D721Med (cell line): ENCODE measurements around the gene DHX58.

Experiments
- DNase-seq: peaks from one replicate; pipeline ENCODE4 v3.0.0; 2011; ENCODE audit warnings: low spot score; ENCODE audit not compliant: insufficient read length
- FAIRE-seq: peaks from 2 replicates; lab custom pipeline; 2011; peaks lifted over from hg19 to GRCh38; lab: Jason Lieb, UNC
- TF ChIP-seq, protein P1 (sequence below): IDR thresholded peaks from 2 replicates; pipeline ENCODE4 v1.5.1; 2012; ENCODE audit warnings: mild to moderate bottlenecking, control low read depth; ENCODE audit not compliant: insufficient read depth; ENCODE audit errors: missing control alignments

The DHX58 gene

DNA sequence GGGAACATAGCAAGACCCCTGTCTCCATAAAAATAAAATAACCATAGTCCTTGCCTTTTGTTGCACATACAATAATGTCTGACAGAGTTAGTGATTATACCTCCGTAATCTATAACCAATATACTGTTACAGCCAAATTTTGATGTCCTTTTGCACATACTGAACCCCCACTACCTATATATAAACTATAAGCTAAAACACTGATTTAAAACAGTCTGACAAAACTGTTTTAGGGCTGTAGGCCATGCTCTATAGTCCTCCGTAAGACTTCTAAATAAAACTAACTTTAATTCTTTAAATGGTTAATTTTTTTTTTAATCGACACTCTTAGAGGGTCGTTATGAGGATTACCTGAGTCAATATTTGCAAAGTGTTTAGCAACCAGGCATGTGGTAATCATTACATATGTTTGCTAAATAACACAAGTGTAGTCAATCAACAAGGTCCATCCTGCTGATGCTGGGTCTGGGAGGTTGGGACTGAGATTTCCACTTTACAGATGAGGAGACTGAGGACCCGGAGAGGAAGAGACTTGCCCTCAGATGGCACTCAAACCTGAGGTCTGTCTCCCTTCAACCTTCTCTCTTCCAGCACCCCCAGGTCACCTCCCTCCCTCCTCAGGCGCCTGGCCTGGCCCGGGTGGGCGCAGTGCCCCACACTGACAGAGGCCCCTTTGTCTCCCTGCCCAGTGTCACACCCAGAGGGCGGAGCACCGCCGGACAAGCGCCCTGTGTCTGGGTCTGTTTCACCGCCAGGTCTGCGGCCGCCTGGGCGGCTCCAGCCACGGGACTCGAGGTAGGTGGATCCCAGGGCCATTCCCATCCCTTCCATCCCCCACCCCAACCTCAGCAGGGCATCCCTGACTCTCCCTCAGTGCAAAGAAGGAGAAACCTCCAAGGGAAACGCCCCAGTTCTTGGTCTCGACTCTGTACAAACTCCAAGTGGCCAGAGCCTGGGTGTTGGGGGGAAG is 24.5 kb downstream of the DHX58 start:
- no peak for DNase-seq
- TF ChIP-seq, protein P1, sequence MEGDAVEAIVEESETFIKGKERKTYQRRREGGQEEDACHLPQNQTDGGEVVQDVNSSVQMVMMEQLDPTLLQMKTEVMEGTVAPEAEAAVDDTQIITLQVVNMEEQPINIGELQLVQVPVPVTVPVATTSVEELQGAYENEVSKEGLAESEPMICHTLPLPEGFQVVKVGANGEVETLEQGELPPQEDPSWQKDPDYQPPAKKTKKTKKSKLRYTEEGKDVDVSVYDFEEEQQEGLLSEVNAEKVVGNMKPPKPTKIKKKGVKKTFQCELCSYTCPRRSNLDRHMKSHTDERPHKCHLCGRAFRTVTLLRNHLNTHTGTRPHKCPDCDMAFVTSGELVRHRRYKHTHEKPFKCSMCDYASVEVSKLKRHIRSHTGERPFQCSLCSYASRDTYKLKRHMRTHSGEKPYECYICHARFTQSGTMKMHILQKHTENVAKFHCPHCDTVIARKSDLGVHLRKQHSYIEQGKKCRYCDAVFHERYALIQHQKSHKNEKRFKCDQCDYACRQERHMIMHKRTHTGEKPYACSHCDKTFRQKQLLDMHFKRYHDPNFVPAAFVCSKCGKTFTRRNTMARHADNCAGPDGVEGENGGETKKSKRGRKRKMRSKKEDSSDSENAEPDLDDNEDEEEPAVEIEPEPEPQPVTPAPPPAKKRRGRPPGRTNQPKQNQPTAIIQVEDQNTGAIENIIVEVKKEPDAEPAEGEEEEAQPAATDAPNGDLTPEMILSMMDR, result no peak
- FAIRE-seq, result no peak

DNA sequence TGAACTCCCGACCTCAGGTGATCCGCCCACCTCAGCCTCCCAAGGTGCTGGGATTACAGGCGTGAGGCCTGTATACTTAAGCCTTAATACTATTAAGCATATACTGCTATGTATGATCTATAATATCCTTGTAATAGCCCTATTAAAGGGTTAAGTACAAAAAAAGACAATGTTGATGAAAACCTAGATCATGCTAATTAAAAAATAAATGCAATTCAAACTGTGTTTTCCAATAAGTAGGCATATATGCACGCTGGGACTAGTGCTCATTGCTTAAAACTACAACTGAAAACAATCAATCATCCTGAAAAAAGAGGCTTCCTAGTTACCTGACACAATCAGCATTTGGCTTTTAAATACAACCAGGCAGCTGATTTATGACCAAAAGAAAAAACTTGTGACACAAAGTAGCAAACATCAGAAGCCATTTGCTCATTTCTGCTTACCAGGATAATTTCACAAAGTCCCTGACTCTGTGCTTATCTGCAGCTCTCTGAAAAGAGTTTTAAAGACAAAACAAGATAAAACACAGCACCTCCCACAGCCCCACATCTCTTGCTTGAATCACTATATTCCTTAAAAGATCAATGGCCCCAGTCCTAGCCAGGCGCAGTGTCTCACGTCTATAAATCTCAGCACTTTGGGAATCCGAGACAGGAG is 25.3 kb downstream of the DHX58 start:
- FAIRE-seq (no peak), DNase-seq (no peak)
- TF ChIP-seq, protein P1, result no peak

DNA sequence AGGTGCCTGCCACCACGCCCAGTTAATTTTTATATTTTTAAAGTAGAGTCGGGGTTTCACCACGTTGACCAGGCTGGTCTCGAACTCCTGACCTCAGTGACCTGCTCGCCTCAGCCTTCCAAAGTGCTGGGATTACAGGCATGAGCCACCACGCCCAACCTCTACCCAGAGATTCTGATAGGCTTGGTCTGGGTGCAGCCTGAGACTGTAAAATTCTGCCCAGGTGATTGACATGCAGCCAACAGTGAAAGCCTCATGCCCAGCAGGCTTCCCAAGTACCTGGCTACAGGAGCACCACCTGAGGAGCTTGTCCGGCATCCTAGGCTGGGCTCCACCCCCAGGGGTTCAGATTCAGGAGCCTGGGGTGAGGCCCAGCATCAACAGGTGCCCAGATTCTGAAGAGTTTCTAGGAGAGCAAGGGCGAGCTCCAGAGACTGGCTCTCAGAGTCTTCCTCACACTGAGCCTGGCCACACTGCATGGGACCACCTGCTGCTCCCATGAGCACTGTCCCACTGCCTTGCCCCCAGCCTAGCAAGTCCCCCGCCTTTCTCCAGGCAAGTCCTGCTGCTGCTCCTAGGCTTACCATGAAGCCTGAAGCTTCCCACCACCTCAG is 30.9 kb downstream of the DHX58 start:
- TF ChIP-seq, protein P1, result no peak
- DNase-seq (no peak), FAIRE-seq (no peak)

DNA sequence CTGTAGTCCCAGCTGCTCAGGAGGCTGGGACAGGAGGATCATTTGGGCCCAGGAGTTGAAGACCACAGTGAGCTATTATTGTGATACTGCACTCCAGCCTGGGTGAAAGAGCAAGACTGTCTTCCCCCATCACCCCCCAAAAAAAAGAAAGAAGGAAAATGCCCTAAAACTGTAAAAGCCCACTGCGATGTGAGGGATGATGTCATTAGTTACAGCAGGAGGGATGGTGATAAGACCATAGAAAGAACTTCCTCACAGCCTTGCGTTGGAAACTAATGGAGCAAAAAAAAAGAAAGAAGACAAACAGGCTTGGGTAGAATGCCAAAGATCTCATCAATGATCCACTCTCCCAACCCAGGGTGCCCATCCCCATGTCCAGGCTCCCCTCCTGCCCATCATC is 33.0 kb downstream of the DHX58 start:
- DNase-seq (no peak), FAIRE-seq (no peak)
- TF ChIP-seq, protein P1, result no peak

DNA sequence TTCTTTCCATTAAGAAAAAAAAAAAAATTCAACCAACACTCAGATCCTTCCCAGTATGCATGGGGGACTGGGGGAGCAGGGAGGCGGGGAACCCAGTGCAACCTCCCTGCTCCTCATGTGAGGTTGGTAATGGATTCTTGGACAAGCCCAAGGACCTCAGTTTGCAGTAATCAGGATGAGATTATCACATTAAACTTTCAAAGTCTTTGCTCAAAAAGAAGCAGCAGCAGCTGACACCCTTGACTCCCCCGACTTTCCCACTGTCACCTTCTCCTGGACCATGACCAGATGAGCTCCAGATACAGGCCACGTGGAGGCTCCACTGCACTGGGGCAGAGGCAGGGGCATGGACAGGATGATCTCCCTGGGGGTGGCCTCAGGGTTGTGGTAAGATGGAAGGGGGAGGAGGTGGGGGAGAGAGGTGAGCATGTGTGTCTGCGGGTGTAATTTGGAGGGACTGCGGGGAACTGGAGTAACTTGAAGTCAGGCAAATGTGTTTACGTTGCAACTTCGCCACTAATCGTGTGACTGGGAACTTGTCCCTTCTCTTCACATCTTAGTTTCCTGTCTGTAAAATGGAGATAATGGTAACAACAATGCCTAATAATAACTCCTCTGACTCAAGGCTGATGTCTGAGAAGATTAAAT is 34.0 kb downstream of the DHX58 start:
- DNase-seq (no peak), FAIRE-seq (no peak)
- TF ChIP-seq, protein P1, result no peak

DNA sequence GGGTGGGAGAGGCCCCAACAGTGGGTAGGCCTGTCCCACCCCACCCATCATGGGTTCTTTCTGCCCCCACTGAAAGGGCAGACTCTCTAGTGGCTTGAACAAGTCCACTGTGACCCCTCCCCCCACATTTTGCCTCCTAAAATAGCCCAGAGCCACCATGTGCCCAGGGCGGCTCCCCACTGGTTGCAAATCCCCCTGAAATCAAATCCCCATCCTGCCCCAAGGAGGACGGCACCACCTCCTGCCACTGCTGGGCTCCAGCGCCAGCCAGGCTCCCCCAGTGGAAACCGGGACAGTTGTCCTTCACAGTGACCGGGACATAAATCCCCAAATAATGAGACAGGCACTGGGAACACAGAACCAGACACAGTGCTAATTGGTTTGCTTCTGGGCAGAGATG is 34.8 kb downstream of the DHX58 start:
- FAIRE-seq, result no peak
- DNase-seq, result no peak
- TF ChIP-seq, protein P1, result no peak
